A549 (cell line): ENCODE measurements around the gene SLC8A1. TPM values are rescaled to one million over a fixed set of nuclear protein-coding genes. Genes with fewer than 3 reads are reported as not detected.

ENCODE experiments used
- ATAC-seq, 2 experiments: fragments of 200-7000 bp in 1 of 2; fragments of >200 bp in 1 of 2; cut with Nextera tagmentation in 1 of 2; cut with Tn5 transposase in 1 of 2; 3 replicates each; pipeline versions ENCODE4 v1.8.0 to v1.9.1; 2018 to 2020; ENCODE audit warnings: mild to moderate bottlenecking in 1 of 2, moderate library complexity in 1 of 2
- CTCF ChIA-PET: fragments of 300-600 bp; sonication (Branson Sonifier 250); formaldehyde crosslinking; extraction: SDS; loops from one replicate; lab custom pipeline; 2021; ENCODE audit warnings: antibody characterized with exemption, inconsistent platforms; lab: Yijun Ruan, JAX
- POLR2A ChIA-PET: fragments of 350-600 bp; formaldehyde crosslinking; extraction: SDS; loops from one replicate; lab custom pipeline; 2021; ENCODE audit warnings: antibody characterized with exemption, inconsistent platforms; lab: Yijun Ruan, JAX
- DNase-seq, 2 experiments: peaks; one replicate each; pipeline versions ENCODE4 v3.0.0 to v3.0.0-alpha.2; 2011 to 2016; ENCODE audit warnings: low read depth in 1 of 2, low spot score in 1 of 2
- FAIRE-seq: peaks from 2 replicates; lab custom pipeline; 2011; peaks lifted over from hg19 to GRCh38; lab: Jason Lieb, UNC
- H3K27ac ChIP-seq, 2 experiments: fragments of >200 bp; sonication (Bioruptor Twin); formaldehyde crosslinking; 3 replicates each; pipeline ENCODE4 v1.5.1; 2016 to 2017
- H3K4me1 ChIP-seq: fragments of >200 bp; sonication (Bioruptor Twin); formaldehyde crosslinking; 3 replicates; pipeline ENCODE4 v1.6.1; 2016
- H3K4me2 ChIP-seq: fragments of >200 bp; sonication (Bioruptor Twin); formaldehyde crosslinking; 3 replicates; pipeline ENCODE4 v1.6.1; 2016
- H3K4me3 ChIP-seq: fragments of >200 bp; sonication (Bioruptor Twin); formaldehyde crosslinking; 3 replicates; pipeline ENCODE4 v1.5.1; 2016
- H3K9me3 ChIP-seq: fragments of >200 bp; sonication (Bioruptor Twin); formaldehyde crosslinking; 3 replicates; pipeline ENCODE4 v1.6.1; 2016
- BHLHE40 ChIP-seq: IDR thresholded peaks from 2 replicates; pipeline ENCODE4 v1.6.1; 2012; ENCODE audit warnings: low read depth, low read length, inconsistent platforms
- CBX8 ChIP-seq: fragments of 200-600 bp; sonication (generic); IDR thresholded peaks from 2 replicates; pipeline ENCODE4 v1.6.1; 2016
- ESRRA ChIP-seq: fragments of 150-350 bp; IDR thresholded peaks from 2 replicates; pipeline ENCODE4 v1.6.1; 2014; ENCODE audit warnings: mild to moderate bottlenecking, low read length, borderline replicate concordance
- FOSL2 ChIP-seq, 2 experiments: fragments of 450-650 bp in 1 of 2; fragments of >200 bp in 1 of 2; sonication (Bioruptor Twin) in 1 of 2; formaldehyde crosslinking; IDR thresholded peaks; 2 replicates each; pipeline versions ENCODE4 v1.5.0 to v1.6.1; 2016 to 2020; ENCODE audit warnings: mild to moderate bottlenecking in 1 of 2, moderate library complexity in 1 of 2
- HOXA7 ChIP-seq: fragments of 250-450 bp; sonication (Bioruptor Pico); IDR thresholded peaks from 2 replicates; pipeline ENCODE4 v1.5.0; 2020; ENCODE audit warnings: mild to moderate bottlenecking, moderate library complexity
- JUNB ChIP-seq: fragments of >200 bp; sonication (Bioruptor Twin); formaldehyde crosslinking; IDR thresholded peaks from 2 replicates; pipeline ENCODE4 v1.6.1; 2016
- KDM5A ChIP-seq: fragments of 200-600 bp; sonication (generic); IDR thresholded peaks from 2 replicates; pipeline ENCODE4 v1.6.1; 2016; ENCODE audit warnings: antibody characterized with exemption, mild to moderate bottlenecking
- MAZ ChIP-seq: fragments of 150-350 bp; IDR thresholded peaks from 2 replicates; pipeline ENCODE4 v1.6.1; 2014; ENCODE audit warnings: antibody characterized with exemption, low read depth, low read length, borderline replicate concordance
- NPAS2 ChIP-seq: fragments of 250-450 bp; sonication (Bioruptor Pico); IDR thresholded peaks from 2 replicates; pipeline ENCODE4 v1.8.0; 2022; ENCODE audit warnings: mild to moderate bottlenecking, moderate library complexity, borderline replicate concordance
- PHF8 ChIP-seq: fragments of 200-600 bp; sonication (generic); IDR thresholded peaks from 2 replicates; pipeline ENCODE4 v1.6.1; 2016; ENCODE audit warnings: low read depth, mild to moderate bottlenecking, antibody characterized with exemption, moderate library complexity, borderline replicate concordance
- POLR2A ChIP-seq: IDR thresholded peaks from 2 replicates; pipeline ENCODE4 v1.6.1; 2012; ENCODE audit warnings: mild to moderate bottlenecking, low read length
- RAD21 ChIP-seq, 2 experiments: fragments of >200 bp in 1 of 2; sonication (Bioruptor Twin) in 1 of 2; formaldehyde crosslinking in 1 of 2; IDR thresholded peaks in 1 of 2; conservative IDR thresholded peaks in 1 of 2; 2 replicates in 1 of 2; 3 replicates in 1 of 2; pipeline ENCODE4 v1.6.1; 2012 to 2018; ENCODE audit warnings: inconsistent platforms in 1 of 2
- RFX5 ChIP-seq: fragments of 450-650 bp; IDR thresholded peaks from 2 replicates; pipeline ENCODE4 v1.7.1; 2014; ENCODE audit warnings: antibody characterized with exemption, mild to moderate bottlenecking, moderate library complexity
- RNF2 ChIP-seq: fragments of 200-600 bp; sonication (generic); IDR thresholded peaks from 2 replicates; pipeline ENCODE4 v1.6.1; 2016; ENCODE audit warnings: low read depth, mild to moderate bottlenecking, antibody characterized with exemption, moderate library complexity, borderline replicate concordance
- SREBF2 ChIP-seq: fragments of 450-650 bp; IDR thresholded peaks from 2 replicates; pipeline ENCODE4 v1.6.1; 2014; ENCODE audit warnings: mild to moderate bottlenecking, moderate library complexity
- TFCP2L1 ChIP-seq: fragments of 250-450 bp; sonication (Bioruptor Pico); IDR thresholded peaks from 2 replicates; pipeline ENCODE4 v1.5.0; 2021; ENCODE audit warnings: mild to moderate bottlenecking
- ZNF302 ChIP-seq: fragments of 250-450 bp; sonication (Bioruptor Pico); IDR thresholded peaks from 2 replicates; pipeline ENCODE4 v1.9.0; 2021; ENCODE audit warnings: inconsistent platforms, mild to moderate bottlenecking, moderate library complexity
- WGBS: methylation state at CpG from one replicate; pipeline ENCODE4 v1.1.6; 2017; ENCODE audit errors: missing lambda C conversion rate; 5-methylcytosine and 5-hydroxymethylcytosine counted together
- polyA plus RNA-seq, 4 experiments: library from polyadenylated mRNA; depleted of rRNA in 3 of 4; stranded (reverse); fragments of >200 nt; fragmentation: RNase III in 1 of 4; extraction: RNeasy Plus Mini Kit Qiagen cat#74134 plus additional on column Dnase treatment in 1 of 4; gene quantifications; 2 replicates in 3 of 4; 3 replicates in 1 of 4; pipeline ENCODE4 v1.2.3, GENCODE V29; 2011 to 2017
- TF ChIP-seq, protein P1 (sequence below): fragments of 150-350 bp; IDR thresholded peaks from 2 replicates; pipeline ENCODE4 v1.6.1; 2014; ENCODE audit warnings: low read depth, mild to moderate bottlenecking, low read length
- TF ChIP-seq, protein P2 (sequence below): fragments of 250-450 bp; sonication (Bioruptor Pico); IDR thresholded peaks from 2 replicates; pipeline ENCODE4 v1.5.0; 2021; ENCODE audit warnings: mild to moderate bottlenecking, moderate library complexity, borderline replicate concordance
- TF ChIP-seq, protein P3 (sequence below): fragments of 200-600 bp; sonication (generic); IDR thresholded peaks from 2 replicates; pipeline ENCODE4 v1.6.1; 2016; ENCODE audit warnings: antibody characterized with exemption, mild to moderate bottlenecking, moderate library complexity
- TF ChIP-seq, protein P4 (sequence below): fragments of 450-650 bp; IDR thresholded peaks from 2 replicates; pipeline ENCODE4 v1.6.1; 2014; ENCODE audit warnings: antibody characterized with exemption
- TF ChIP-seq, protein P5 (sequence below): fragments of >200 bp; sonication (Bioruptor Twin); formaldehyde crosslinking; IDR thresholded peaks from 3 replicates; pipeline ENCODE4 v1.6.1; 2016

Gene SLC8A1
- polyA plus RNA-seq, 2 of the 4 experiments (the other 2 are of a cell fraction), result 0.28 to 0.92 TPM

GRCh38 chr2:40353231-40353630 is 98.7 kb downstream of the SLC8A1 start:
- 60% methylated on average over 5 of the region's 5 CpGs for WGBS
- no peak for ATAC-seq
- ChIA-PET CTCF (no interaction called here), POLR2A (no interaction called here)
- H3K9me3 ChIP-seq, result no peaks in the 10 kb centered on the region
- H3K4me3 ChIP-seq, result no peak overlapping the region
- no peak overlapping the region for H3K4me2 ChIP-seq
- no peaks in the 10 kb centered on the region for H3K4me1 ChIP-seq
- TF ChIP-seq KDM5A, result no peak
- TF ChIP-seq RFX5, result no peak
- no peak for TF ChIP-seq JUNB
- TF ChIP-seq HOXA7 (CRISPR knock-in tag), result no peak
- TF ChIP-seq, protein P1, sequence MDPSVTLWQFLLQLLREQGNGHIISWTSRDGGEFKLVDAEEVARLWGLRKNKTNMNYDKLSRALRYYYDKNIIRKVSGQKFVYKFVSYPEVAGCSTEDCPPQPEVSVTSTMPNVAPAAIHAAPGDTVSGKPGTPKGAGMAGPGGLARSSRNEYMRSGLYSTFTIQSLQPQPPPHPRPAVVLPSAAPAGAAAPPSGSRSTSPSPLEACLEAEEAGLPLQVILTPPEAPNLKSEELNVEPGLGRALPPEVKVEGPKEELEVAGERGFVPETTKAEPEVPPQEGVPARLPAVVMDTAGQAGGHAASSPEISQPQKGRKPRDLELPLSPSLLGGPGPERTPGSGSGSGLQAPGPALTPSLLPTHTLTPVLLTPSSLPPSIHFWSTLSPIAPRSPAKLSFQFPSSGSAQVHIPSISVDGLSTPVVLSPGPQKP, result no peak
- no peak for TF ChIP-seq FOSL2 (IDR thresholded peaks at IDR 0.05)
- no peak for TF ChIP-seq FOSL2 (CRISPR knock-in tag; IDR thresholded peaks at IDR 0.05)
- TF ChIP-seq ESRRA, result no peak
- TF ChIP-seq, protein P2, sequence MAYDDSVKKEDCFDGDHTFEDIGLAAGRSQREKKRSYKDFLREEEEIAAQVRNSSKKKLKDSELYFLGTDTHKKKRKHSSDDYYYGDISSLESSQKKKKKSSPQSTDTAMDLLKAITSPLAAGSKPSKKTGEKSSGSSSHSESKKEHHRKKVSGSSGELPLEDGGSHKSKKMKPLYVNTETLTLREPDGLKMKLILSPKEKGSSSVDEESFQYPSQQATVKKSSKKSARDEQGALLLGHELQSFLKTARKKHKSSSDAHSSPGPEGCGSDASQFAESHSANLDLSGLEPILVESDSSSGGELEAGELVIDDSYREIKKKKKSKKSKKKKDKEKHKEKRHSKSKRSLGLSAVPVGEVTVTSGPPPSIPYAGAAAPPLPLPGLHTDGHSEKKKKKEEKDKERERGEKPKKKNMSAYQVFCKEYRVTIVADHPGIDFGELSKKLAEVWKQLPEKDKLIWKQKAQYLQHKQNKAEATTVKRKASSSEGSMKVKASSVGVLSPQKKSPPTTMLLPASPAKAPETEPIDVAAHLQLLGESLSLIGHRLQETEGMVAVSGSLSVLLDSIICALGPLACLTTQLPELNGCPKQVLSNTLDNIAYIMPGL (CRISPR knock-in tag), result no peak
- TF ChIP-seq, protein P3, sequence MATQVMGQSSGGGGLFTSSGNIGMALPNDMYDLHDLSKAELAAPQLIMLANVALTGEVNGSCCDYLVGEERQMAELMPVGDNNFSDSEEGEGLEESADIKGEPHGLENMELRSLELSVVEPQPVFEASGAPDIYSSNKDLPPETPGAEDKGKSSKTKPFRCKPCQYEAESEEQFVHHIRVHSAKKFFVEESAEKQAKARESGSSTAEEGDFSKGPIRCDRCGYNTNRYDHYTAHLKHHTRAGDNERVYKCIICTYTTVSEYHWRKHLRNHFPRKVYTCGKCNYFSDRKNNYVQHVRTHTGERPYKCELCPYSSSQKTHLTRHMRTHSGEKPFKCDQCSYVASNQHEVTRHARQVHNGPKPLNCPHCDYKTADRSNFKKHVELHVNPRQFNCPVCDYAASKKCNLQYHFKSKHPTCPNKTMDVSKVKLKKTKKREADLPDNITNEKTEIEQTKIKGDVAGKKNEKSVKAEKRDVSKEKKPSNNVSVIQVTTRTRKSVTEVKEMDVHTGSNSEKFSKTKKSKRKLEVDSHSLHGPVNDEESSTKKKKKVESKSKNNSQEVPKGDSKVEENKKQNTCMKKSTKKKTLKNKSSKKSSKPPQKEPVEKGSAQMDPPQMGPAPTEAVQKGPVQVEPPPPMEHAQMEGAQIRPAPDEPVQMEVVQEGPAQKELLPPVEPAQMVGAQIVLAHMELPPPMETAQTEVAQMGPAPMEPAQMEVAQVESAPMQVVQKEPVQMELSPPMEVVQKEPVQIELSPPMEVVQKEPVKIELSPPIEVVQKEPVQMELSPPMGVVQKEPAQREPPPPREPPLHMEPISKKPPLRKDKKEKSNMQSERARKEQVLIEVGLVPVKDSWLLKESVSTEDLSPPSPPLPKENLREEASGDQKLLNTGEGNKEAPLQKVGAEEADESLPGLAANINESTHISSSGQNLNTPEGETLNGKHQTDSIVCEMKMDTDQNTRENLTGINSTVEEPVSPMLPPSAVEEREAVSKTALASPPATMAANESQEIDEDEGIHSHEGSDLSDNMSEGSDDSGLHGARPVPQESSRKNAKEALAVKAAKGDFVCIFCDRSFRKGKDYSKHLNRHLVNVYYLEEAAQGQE, result no peak
- TF ChIP-seq, protein P4, sequence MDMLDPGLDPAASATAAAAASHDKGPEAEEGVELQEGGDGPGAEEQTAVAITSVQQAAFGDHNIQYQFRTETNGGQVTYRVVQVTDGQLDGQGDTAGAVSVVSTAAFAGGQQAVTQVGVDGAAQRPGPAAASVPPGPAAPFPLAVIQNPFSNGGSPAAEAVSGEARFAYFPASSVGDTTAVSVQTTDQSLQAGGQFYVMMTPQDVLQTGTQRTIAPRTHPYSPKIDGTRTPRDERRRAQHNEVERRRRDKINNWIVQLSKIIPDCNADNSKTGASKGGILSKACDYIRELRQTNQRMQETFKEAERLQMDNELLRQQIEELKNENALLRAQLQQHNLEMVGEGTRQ, result no peak
- H3K27ac ChIP-seq, result no peak overlapping the region
- no peak for DNase-seq
- no peak for FAIRE-seq

DNA sequence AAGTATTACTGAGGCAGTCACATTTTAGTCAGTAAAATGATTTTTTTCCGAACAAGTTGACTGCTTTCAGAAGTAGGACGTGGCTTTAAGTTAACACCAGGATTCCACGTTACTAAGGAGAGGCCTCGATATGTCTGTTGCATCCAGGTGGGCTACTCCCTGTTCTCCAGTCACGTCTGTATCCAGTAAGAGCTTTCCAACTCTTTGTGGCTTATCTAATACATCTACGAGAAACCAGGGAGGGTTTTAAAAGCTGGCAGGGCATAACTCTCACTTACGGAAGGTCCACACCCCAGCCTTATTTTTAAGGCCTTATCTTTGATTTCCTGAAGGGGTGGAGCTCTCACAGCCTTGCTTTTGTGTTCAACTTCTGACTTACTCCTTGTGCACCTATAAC is 99.2 kb downstream of the SLC8A1 start:
- ATAC-seq, result no peak
- Histone ChIP-seq H3K4me3 (no peak overlapping the region), H3K4me2 (no peak overlapping the region), H3K4me1 (no peaks in the 10 kb centered on the region), H3K27ac (no peak overlapping the region), H3K9me3 (no peaks in the 10 kb centered on the region)
- POLR2A ChIA-PET, result no interaction called here
- CTCF ChIA-PET, result no interaction called here
- WGBS, result 55% methylated on average over 7 of the region's 7 CpGs
- no peak for DNase-seq
- no peak for FAIRE-seq
- TF ChIP-seq HOXA7 (CRISPR knock-in tag) (no peak), SREBF2 (no peak), ZNF302 (CRISPR knock-in tag) (no peak), BHLHE40 (no peak), TFCP2L1 (no peak), RAD21 (conservative IDR thresholded peaks at IDR 0.05 in 1 of 2, IDR thresholded peaks at IDR 0.05 in 1 of 2) (no peak), KDM5A (no peak), CBX8 (no peak), RNF2 (no peak), POLR2A (no peak), ESRRA (no peak), MAZ (no peak), PHF8 (no peak), NPAS2 (CRISPR knock-in tag) (no peak)
- TF ChIP-seq, protein P5, sequence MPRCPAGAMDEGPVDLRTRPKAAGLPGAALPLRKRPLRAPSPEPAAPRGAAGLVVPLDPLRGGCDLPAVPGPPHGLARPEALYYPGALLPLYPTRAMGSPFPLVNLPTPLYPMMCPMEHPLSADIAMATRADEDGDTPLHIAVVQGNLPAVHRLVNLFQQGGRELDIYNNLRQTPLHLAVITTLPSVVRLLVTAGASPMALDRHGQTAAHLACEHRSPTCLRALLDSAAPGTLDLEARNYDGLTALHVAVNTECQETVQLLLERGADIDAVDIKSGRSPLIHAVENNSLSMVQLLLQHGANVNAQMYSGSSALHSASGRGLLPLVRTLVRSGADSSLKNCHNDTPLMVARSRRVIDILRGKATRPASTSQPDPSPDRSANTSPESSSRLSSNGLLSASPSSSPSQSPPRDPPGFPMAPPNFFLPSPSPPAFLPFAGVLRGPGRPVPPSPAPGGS, result no peak
- TF ChIP-seq, protein P3, result no peak
- TF ChIP-seq, protein P4, result no peak
